ENCODE results near the gene SYT13.

Gene SYT13

DNA sequence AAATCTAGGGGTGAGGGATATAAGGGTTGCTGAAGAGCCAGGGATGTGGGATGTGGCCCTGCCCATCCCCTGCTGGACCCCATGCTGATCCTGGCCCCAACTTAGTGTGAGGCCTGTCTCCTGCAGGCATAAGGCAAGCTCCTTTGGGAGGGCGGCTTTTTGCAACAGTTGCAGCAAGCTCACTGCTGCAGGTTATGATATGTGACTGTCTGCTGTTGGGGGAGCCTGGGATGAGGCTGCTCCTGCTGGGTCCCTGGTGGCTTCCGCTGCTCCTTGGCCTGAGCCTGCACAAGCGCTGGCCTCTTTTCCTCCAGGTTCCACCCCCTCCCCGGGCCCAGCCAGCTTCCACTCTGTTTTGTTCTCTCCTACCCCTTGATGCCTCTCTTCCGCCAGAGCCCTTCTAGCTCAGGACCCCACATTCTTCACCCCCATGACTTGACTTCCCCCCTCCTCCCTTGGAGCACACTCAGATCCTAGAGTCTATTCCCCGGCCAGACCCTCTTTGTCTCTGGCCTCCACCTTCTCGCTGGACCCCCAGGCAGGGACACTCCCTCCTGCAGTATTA lies 35.0 kb upstream of the SYT13 start:
- TF ChIP-seq GATA3 (IDR thresholded peaks at IDR 0.05; ENCODE audit: low read depth, low read length) (no peak), GATA2 (IDR thresholded peaks at IDR 0.05; ENCODE audit: low read depth, low read length) (no peak)

DNA sequence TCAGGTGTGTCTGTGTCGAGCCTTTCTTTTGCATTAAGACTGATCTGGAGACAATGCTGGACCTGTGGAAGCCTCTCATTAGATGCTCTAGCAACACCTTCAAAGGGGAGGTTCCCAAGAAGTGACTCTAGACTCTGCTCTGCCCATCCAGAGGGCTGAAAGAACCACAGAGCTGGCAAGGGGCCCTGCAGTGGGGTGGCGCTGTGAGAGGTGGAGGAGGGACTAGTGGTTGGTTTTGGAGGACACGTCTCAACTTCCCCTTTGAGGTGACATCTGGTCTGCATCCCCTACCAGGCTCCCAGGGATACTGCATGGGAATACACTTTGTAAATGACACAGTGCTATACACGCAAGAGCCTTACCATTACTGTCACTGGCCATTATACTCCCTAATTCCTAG lies 34.2 kb upstream of the SYT13 start:
- no peak for TF ChIP-seq GATA3 (IDR thresholded peaks at IDR 0.05; ENCODE audit: low read depth, low read length)
- TF ChIP-seq GATA2 (IDR thresholded peaks at IDR 0.05; ENCODE audit: low read depth, low read length): no peak

DNA sequence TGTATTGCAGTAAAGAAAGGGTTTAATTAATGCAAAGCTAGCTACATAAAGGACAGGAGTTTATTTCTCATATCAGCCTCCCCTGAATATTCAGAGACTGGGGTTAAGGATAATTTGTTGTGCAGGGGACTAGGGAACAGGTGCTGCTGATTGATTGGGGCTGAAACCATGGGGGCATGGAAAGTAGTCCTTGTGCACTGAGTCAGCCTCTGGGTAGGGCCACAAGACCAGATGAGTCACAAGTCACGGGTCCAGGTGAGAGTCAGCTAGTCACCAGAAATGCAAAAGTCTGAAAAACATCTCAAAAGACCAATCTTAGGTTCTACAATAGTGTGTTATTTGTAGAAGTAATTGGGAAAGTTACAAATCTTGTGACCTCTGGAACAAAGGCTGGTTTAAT lies 32.9 kb upstream of the SYT13 start:
- no peak for TF ChIP-seq GATA3 (IDR thresholded peaks at IDR 0.05; ENCODE audit: low read depth, low read length)
- no peak for TF ChIP-seq GATA2 (IDR thresholded peaks at IDR 0.05; ENCODE audit: low read depth, low read length)

DNA sequence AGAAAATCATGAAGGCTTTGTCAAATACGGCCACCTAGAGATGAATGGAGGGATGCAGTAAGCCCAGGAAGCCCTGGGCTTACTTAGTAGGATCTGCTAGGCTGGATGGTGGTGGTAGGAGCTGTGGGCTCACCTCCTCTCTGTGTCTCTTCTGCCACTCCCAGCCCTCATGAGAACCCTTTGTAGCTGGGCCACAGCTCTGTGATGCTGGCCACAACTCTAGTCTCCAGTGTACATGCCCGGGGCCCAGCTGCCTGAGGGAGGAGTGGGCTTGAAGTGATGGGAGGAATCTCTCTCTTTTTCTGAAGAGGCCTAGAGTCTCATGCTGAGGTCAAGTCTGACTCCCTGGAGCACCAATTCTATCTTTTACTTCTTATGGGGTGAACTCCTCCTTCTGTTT lies 32.4 kb upstream of the SYT13 start:
- TF ChIP-seq GATA3 (IDR thresholded peaks at IDR 0.05; ENCODE audit: low read depth, low read length): no peak
- no peak for TF ChIP-seq GATA2 (IDR thresholded peaks at IDR 0.05; ENCODE audit: low read depth, low read length)

DNA sequence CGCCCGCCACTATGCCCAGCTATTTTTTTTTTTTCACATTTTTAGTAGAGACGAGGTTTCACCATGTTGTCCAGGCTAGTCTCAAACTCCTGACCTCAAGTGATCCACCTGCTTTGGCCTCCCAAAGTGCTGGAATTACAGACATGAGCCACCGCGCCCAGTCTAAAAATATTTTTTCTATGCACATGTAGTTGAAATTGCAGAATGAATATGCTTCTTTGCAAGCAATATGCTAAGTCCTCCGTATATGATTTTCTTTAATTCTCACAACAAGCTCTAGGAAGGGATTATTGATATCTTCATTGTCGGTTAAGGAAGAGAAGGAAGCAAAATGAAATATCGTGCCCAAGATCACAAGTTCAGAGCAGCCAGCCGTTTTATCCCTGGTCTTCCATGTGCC lies 30.1 kb upstream of the SYT13 start:
- TF ChIP-seq GATA3 (IDR thresholded peaks at IDR 0.05; ENCODE audit: low read depth, low read length) (no peak), GATA2 (IDR thresholded peaks at IDR 0.05; ENCODE audit: low read depth, low read length) (no peak)

DNA sequence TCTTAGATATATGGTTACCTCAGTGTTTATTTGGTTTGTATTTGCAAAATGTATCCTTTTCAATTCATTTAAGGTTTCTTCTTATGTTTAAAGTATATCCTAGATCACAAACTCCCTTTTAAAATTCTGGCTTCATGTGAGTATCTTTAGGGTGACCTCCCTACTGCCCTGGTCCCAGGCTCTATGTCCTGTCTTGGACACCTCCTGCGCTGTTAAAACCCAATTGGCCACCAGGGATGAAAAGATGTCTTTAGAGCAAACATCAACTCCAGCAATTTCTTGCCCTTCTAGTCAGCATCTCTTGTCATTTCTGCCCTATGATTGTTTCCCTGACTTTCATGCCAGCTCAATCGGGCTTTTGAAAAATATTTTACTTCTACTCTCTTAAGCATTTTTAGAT lies 28.8 kb upstream of the SYT13 start:
- TF ChIP-seq GATA3 (IDR thresholded peaks at IDR 0.05; ENCODE audit: low read depth, low read length): no peak
- TF ChIP-seq GATA2 (IDR thresholded peaks at IDR 0.05; ENCODE audit: low read depth, low read length): no peak

DNA sequence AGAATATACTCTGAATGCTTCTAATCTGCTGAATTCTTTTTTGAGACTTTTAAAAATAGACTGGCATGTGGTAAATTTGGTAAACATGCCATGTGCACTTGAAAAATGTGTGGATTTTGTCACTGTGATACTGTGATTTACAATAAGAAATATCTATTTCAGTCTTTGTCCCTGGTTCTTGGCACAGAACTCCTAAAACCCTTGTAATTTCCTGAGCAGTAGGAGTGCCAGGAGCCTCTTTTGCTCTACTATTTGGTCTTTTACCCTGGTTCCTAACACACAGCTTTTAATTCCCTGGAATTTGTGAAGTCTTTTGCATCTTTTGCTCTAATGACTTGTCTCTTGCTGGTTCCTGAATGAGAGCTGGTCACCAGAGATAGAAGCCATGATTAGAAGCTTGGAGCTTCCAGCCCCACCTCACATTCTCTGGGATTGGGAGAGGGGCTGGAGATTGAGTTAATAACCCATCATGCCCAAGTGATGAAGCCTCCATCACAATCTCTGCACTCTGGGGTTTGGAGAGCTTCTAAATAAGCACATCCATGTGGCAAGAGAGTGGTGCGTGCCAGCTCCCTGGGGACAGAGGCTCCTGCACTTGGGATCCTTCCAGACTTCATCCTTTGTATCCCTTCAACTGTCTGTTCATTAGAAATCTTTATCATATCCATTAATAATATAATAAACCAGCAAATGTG lies 27.2 kb upstream of the SYT13 start:
- TF ChIP-seq GATA2 (IDR thresholded peaks at IDR 0.05; ENCODE audit: low read depth, low read length) (no peak), GATA3 (IDR thresholded peaks at IDR 0.05; ENCODE audit: low read depth, low read length) (no peak)

DNA sequence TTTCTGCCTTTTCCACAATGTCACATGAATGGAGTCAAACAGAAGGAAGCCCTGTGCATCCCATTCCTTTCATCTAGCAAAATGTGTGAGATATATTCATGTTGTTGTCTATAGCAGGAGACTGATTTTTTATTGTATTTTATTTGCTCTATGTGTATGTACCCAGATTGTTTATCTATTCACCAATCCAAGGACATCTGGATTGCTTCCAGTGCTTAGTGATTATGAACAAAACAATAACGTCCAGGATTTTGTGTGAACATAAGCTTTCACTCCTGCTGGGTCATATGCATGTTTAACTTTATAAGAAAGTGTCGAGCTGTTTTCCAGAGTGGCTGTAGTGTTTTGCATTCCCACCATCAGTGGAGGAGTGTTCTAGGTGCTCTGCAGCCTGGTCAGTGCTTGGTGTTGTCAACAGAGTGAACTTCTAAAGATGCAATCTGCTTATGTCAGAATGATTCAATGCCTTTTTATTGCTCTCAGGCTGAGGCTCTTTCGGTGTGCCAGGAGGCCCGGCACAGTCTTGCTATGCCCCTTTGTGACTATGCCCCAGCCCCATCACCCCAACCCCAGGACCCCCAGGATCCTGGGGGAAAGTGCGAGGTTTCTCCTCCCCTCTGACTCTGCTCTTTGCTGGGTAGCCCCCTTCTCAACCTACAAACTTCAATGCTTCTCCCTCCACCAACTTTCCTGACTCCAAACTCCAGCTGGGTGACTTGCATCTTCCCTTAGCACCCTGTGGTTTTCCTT lies 19.9 kb upstream of the SYT13 start:
- TF ChIP-seq GATA3 (IDR thresholded peaks at IDR 0.05; ENCODE audit: low read depth, low read length) (no peak), GATA2 (IDR thresholded peaks at IDR 0.05; ENCODE audit: low read depth, low read length) (no peak)

DNA sequence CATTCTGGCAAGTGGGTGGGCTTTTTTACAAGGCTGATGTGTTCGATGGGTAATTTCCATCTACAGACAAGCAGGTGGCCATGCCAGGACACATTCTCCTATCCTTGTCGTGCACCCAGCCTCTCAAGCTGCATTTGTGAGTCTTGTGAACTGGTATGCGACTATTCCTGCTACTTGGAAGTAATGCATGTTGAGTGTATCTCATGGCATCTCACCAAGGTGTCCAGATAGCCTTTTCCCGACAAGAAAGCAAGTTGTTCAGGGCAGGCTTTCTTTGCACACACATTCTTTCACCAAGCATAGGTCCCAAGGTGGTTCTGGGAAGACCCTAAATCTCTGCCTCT lies 18.8 kb upstream of the SYT13 start:
- TF ChIP-seq GATA2 (IDR thresholded peaks at IDR 0.05; ENCODE audit: low read depth, low read length) (no peak), GATA3 (IDR thresholded peaks at IDR 0.05; ENCODE audit: low read depth, low read length) (no peak)

DNA sequence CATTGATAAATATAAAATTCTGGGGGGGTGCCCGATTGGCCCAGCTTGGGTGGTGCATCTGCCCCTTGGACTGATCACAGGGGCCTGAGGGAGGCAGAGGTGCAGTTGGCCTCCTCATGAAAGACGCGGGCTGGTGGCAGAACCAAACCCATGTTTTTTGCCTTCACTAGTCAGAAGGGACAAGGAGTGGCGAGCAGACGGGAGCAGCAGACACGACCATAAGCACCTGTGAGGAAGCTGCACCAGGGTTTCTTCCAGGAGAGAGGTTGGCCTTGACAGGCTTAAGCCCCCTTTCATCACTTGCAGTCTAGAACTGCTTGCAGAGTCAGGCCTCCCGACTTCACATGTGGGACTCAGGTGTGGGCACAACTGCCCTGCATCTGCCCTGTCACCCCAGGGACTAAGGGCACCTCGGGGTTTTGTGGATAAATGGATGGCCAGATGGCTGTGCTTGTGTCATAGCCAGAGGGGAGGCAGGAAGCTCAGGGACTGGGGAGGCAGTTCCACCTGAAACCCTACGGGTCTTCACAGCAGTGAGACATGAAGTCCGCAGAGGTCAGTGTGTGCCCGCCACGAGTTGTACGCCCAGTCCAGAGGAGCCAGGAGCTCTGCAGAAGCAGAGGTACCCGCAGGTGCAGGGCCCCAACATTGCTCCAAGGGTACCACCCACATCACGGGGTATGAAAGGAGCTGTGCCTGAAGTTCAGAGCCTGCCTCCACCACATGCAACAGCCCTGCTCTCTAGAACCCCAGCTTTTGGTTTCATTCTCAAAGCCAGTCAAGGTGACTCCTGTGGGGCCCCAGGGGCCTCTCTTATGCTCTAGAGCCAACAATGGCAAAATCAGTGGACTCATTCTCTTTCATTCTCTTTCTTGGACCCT lies 18.2 kb upstream of the SYT13 start:
- no peak for TF ChIP-seq GATA3 (IDR thresholded peaks at IDR 0.05; ENCODE audit: low read depth, low read length)
- no peak for TF ChIP-seq GATA2 (IDR thresholded peaks at IDR 0.05; ENCODE audit: low read depth, low read length)

DNA sequence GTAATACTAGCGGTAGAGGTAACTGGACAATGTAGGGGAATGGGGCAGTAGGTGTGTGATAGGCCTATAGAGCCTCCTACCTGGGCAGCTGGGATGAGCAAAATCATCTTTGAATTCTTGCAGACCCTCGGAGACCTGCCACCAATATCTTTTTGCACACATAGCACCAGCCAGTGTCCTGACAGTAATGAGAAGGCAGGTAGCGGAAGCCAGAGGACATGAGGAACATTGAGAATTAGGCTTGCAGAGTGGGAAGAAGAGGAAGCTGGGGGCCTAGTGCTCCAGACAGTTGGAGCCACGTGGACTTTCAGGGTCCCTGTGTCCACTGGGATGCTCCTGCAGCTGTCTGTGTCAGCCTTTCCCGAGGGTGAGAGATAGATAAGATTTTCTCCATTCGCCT lies 17.2 kb upstream of the SYT13 start:
- TF ChIP-seq GATA3 (IDR thresholded peaks at IDR 0.05; ENCODE audit: low read depth, low read length): no peak

DNA sequence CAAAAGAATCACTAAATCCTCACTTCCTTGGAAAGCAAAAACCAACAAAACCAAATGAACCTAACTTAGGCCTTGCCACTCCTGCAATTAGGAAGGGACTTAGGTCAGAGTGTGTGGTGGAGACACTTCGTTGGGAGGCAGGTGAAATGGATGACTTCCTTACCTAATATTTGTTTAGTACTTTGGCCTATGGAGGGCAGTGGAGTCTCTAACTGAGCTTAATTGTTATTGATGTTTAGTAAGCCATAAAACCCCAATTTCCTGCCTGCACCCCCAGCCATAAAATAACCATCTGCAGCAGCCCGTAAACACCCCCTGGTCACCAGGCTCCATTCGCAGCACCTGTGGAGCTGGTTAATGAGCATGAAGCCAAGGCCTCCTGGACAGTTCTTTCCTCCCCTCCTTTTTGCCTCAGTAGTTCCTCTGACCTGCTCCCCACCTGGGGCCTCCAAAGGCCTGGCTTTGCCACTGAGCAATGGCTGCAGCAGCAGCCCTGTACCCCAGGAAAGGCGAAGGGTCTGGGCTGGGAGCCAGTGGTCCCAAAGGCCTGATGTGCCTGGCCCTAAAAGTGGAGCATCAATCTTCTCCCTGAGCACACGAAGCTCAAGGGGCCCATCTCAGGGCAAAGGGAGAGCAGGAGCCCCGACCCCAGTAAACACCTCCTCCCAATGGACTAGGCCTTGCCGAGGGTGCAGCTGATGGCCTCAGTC lies 15.6 kb upstream of the SYT13 start:
- TF ChIP-seq GATA2 (IDR thresholded peaks at IDR 0.05; ENCODE audit: low read depth, low read length): no peak
- TF ChIP-seq GATA3 (IDR thresholded peaks at IDR 0.05; ENCODE audit: low read depth, low read length): no peak

DNA sequence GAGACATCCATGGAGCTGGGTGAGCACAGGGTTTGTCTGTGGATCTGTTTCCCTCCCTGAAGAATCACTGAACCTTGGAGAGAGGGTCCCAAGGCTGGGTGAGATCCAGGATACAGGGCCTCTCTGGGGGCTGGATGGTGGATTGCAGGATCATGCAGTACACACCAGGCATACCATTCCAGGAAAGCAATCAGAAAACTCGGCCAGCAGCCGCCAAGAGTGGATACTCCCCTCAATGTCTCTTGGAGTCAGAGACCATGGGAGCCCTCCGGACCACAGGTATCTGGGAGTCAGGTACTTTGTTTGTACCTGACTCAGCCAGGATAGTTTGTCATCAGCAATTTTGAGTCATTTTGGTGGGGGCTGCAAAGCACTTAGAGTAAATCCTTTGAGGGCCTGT lies 14.6 kb upstream of the SYT13 start:
- TF ChIP-seq GATA3 (IDR thresholded peaks at IDR 0.05; ENCODE audit: low read depth, low read length) (no peak), GATA2 (IDR thresholded peaks at IDR 0.05; ENCODE audit: low read depth, low read length) (no peak)

DNA sequence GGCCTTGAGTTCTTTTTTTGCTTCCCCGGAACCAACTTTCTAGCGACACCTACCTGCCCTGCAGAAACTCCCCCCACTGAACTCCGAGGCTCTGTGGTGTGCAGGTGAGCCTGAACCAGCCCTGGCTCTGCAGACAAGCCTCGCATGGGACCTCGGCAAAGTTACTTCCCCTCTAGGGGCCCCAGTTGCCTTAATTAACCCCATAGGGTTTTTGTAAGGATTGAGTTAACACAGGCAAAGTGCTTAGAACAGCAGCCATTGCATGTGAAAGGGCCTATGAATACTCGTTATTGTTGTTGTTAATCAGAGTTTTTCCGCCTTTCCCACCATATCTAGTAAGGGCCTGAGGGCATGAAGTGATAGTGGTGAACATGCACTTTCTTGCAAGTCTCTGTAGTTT lies 12.6 kb upstream of the SYT13 start:
- TF ChIP-seq GATA2 (IDR thresholded peaks at IDR 0.05; ENCODE audit: low read depth, low read length): no peak
- no peak for TF ChIP-seq GATA3 (IDR thresholded peaks at IDR 0.05; ENCODE audit: low read depth, low read length)

Measured in SH-SY5Y (cell line).